HG03432 (cell line): Measurements from ENCODE around the gene VWA3B.
"Not testable (repeated sequence)": the region's sequence is repeated elsewhere in the genome, so short reads cannot be mapped to it uniquely, and the experiment has no call there.

Source experiments
- ATAC-seq: cut with Tn5 transposase; IDR thresholded peaks from one replicate; pipeline ENCODE4 v1.9.1; 2021; ENCODE audit warnings: mild to moderate bottlenecking, moderate library complexity; ENCODE audit not compliant: unreplicated experiment

Gene VWA3B

GRCh38 chr2:98086491-98087446 is at the start of gene VWA3B:
Gene VWA3B (plus strand): TSS chr2:98087167. CDS start chr2:98093093, 5,926 bp downstream.
- ATAC-seq = peak; percentile 89

- no peak for ATAC-seq
Measured at GRCh38 chr2:98037206-98037605, 49.8 kb upstream of the VWA3B start.

GRCh38 chr2:98037666-98038336 is 49.2 kb upstream of the VWA3B start:
- no peak for ATAC-seq

GRCh38 chr2:98039085-98039756 is 47.7 kb upstream of the VWA3B start:
- no peak for ATAC-seq

GRCh38 chr2:98040331-98040939 is 46.5 kb upstream of the VWA3B start:
- no peak for ATAC-seq

- no peak for ATAC-seq
Measured at GRCh38 chr2:98043101-98043500, 43.9 kb upstream of the VWA3B start.

GRCh38 chr2:98044730-98045129 is 42.2 kb upstream of the VWA3B start:
- not testable (repeated sequence) for ATAC-seq

- no peak for ATAC-seq
Measured at GRCh38 chr2:98050070-98050469, 36.9 kb upstream of the VWA3B start.

GRCh38 chr2:98058191-98058975 is 28.6 kb upstream of the VWA3B start:
- ATAC-seq = no peak

- ATAC-seq = no peak
Measured at GRCh38 chr2:98060277-98060676, 26.7 kb upstream of the VWA3B start.

- no peak for ATAC-seq
Measured at GRCh38 chr2:98063291-98063854, 23.6 kb upstream of the VWA3B start.

- no peak for ATAC-seq
Measured at GRCh38 chr2:98065808-98066207, 21.2 kb upstream of the VWA3B start.

GRCh38 chr2:98067160-98067559 is 19.8 kb upstream of the VWA3B start:
- no peak for ATAC-seq

- no peak for ATAC-seq
Measured at GRCh38 chr2:98070081-98070480, 16.9 kb upstream of the VWA3B start.

GRCh38 chr2:98072442-98072841 is 14.5 kb upstream of the VWA3B start:
- no peak for ATAC-seq

GRCh38 chr2:98078701-98079100 is 8.3 kb upstream of the VWA3B start:
- ATAC-seq = no peak

GRCh38 chr2:98084151-98084868 is 2.7 kb upstream of the VWA3B start:
- no peak for ATAC-seq

- no peak for ATAC-seq
Measured at GRCh38 chr2:98084869-98085238, 2.1 kb upstream of the VWA3B start.

- ATAC-seq = no peak
Measured at GRCh38 chr2:98085649-98086048, 1.3 kb upstream of the VWA3B start.
